ENCODE data around the gene TNN. TPM values are rescaled to one million over a fixed set of nuclear protein-coding genes. Genes with fewer than 3 reads are reported as not detected.

TNN gene
- total RNA-seq, 2 donors from 2014 or later = 0.09 TPM; not detected in 1

DNA sequence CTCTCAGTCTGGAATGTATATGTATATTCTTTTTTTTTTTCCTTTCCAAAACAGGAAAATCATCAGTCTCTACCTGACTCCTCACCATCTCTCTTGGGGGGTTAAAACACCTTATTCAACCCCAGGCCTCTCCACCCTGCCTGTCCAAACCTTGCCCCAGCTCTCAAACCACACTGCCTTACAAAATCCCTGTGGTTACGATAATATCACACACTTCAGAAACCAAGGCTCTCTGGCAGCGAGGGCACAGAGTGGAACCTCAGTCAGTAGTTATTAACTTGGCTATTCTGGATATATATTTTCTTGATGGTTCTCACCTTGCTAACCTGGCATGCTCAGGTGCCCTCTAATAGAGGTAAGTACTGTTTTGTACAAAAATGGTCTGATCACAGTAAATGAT is 100.2 kb downstream of the TNN start:
- H3K27ac Mint-ChIP-seq = no peak overlapping the region
- peaks cover 27% of the 10 kb centered on the region for H3K36me3 ChIP-seq (ENCODE audit: control insufficient read depth, insufficient read depth, low read length)

DNA sequence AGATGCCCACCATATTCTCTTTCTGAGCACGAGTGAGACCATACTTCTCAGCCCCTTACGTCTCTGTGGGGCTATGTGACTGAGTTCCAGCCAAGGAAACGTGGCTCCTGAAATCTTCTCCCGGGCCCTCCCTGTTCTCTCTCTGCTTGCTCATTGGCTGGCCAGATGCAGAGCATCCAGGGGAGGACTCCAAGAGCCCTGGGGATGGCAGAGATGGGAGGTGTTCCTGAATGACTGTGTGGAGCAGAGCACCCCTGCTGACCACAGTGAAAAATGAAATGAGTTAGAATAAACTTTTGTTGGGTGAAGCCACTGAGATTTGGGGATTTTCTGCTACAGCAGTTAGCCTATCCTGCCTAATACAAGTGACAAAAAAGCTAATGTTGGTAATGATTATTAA is 101.1 kb downstream of the TNN start:
- Histone ChIP-seq H3K9me3 (ENCODE audit: control insufficient read depth, low read length) (no peaks in the 10 kb centered on the region), H3K36me3 (ENCODE audit: control insufficient read depth, insufficient read depth, low read length) (peaks cover 18% of the 10 kb centered on the region), H3K27ac (ENCODE audit: low read depth, low read length) (no peak overlapping the region), H3K4me3 (ENCODE audit: low read length) (no peak overlapping the region), H3K4me1 (ENCODE audit: control insufficient read depth, insufficient read depth, low read length) (peaks cover 9% of the 10 kb centered on the region), H3K27me3 (ENCODE audit: control insufficient read depth, insufficient read depth, low read length, poor library complexity, severe bottlenecking) (no peaks in the 10 kb centered on the region), H3K9ac (ENCODE audit: extremely low read depth, low read length, poor library complexity, severe bottlenecking) (no peak overlapping the region)
- no peak for DNase-seq
- TF ChIP-seq, protein P1, sequence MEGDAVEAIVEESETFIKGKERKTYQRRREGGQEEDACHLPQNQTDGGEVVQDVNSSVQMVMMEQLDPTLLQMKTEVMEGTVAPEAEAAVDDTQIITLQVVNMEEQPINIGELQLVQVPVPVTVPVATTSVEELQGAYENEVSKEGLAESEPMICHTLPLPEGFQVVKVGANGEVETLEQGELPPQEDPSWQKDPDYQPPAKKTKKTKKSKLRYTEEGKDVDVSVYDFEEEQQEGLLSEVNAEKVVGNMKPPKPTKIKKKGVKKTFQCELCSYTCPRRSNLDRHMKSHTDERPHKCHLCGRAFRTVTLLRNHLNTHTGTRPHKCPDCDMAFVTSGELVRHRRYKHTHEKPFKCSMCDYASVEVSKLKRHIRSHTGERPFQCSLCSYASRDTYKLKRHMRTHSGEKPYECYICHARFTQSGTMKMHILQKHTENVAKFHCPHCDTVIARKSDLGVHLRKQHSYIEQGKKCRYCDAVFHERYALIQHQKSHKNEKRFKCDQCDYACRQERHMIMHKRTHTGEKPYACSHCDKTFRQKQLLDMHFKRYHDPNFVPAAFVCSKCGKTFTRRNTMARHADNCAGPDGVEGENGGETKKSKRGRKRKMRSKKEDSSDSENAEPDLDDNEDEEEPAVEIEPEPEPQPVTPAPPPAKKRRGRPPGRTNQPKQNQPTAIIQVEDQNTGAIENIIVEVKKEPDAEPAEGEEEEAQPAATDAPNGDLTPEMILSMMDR (conservative IDR thresholded peaks at IDR 0.05) = no peak
- WGBS, 2 experiments (ENCODE audit: insufficient coverage in 1 of 2, insufficient read length in 1 of 2) = 92 to 96% methylated on average over 4 of the region's 4 CpGs
- Mint-ChIP-seq H3K36me3 (ENCODE audit: low read depth) (peaks cover 10% of the 10 kb centered on the region), H3K9me3 (no peaks in the 10 kb centered on the region), H3K4me3 (no peak overlapping the region), H3K27ac (no peak overlapping the region), H3K27me3 (ENCODE audit: insufficient read depth) (no peaks in the 10 kb centered on the region), H3K4me1 (peaks cover 30% of the 10 kb centered on the region)

More for the DNA sequence above, 100.2 kb downstream of the TNN start:
- 96% methylated on average over 2 of the region's 2 CpGs; no CpG with 5 or more reads in 1 of the 2 experiments for WGBS, 2 experiments (ENCODE audit: insufficient coverage in 1 of 2, insufficient read length in 1 of 2)
- H3K9me3 ChIP-seq (ENCODE audit: control insufficient read depth, low read length) = no peaks in the 10 kb centered on the region
- no peaks in the 10 kb centered on the region for H3K27me3 Mint-ChIP-seq (ENCODE audit: insufficient read depth)
- H3K27me3 ChIP-seq (ENCODE audit: control insufficient read depth, insufficient read depth, low read length, poor library complexity, severe bottlenecking) = no peaks in the 10 kb centered on the region
- no peak for DNase-seq
- no peak overlapping the region for H3K4me3 Mint-ChIP-seq
- peaks cover 33% of the 10 kb centered on the region for H3K4me1 Mint-ChIP-seq
- TF ChIP-seq, protein P1 (conservative IDR thresholded peaks at IDR 0.05) = no peak
- no peak overlapping the region for H3K27ac ChIP-seq (ENCODE audit: low read depth, low read length)
- peaks cover 9% of the 10 kb centered on the region for H3K4me1 ChIP-seq (ENCODE audit: control insufficient read depth, insufficient read depth, low read length)
- no peaks in the 10 kb centered on the region for H3K9me3 Mint-ChIP-seq
- peaks cover 10% of the 10 kb centered on the region for H3K36me3 Mint-ChIP-seq (ENCODE audit: low read depth)
- no peak overlapping the region for H3K9ac ChIP-seq (ENCODE audit: extremely low read depth, low read length, poor library complexity, severe bottlenecking)
- H3K4me3 ChIP-seq (ENCODE audit: low read length) = no peak overlapping the region

GRCh38 chr1:175169286-175170018 is 101.8 kb downstream of the TNN start:
- WGBS, 2 experiments (ENCODE audit: insufficient coverage in 1 of 2, insufficient read length in 1 of 2) = 86 to 95% methylated on average over 3 to 6 of the region's 6 CpGs
- Histone ChIP-seq H3K27ac (ENCODE audit: low read depth, low read length) (no peak overlapping the region), H3K4me3 (ENCODE audit: low read length) (no peak overlapping the region), H3K27me3 (ENCODE audit: control insufficient read depth, insufficient read depth, low read length, poor library complexity, severe bottlenecking) (no peaks in the 10 kb centered on the region), H3K36me3 (ENCODE audit: control insufficient read depth, insufficient read depth, low read length) (peaks cover 16% of the 10 kb centered on the region), H3K4me1 (ENCODE audit: control insufficient read depth, insufficient read depth, low read length) (peaks cover 9% of the 10 kb centered on the region), H3K9me3 (ENCODE audit: control insufficient read depth, low read length) (no peaks in the 10 kb centered on the region), H3K9ac (ENCODE audit: extremely low read depth, low read length, poor library complexity, severe bottlenecking) (no peak overlapping the region)
- Mint-ChIP-seq H3K9me3 (no peaks in the 10 kb centered on the region), H3K4me1 (peaks cover 33% of the 10 kb centered on the region), H3K4me3 (no peak overlapping the region), H3K27ac (no peak overlapping the region), H3K27me3 (ENCODE audit: insufficient read depth) (no peaks in the 10 kb centered on the region), H3K36me3 (ENCODE audit: low read depth) (peaks cover 10% of the 10 kb centered on the region)
- TF ChIP-seq, protein P1 (conservative IDR thresholded peaks at IDR 0.05) = no peak
- no peak for DNase-seq

Data from endodermal cell (in vitro differentiated cells).